ENCODE data around the gene DBP. TPM values are rescaled to one million over a fixed set of nuclear protein-coding genes. Genes with fewer than 3 reads are reported as not detected.

The DBP gene
- total and polyA plus RNA-seq, 2 of the 13 experiments (the other 11 are each of a cell fraction or from before 2014, with no cell fraction given) = 1.7 to 5.8 TPM

- TF ChIP-seq ZNF616 (CRISPR knock-in tag; IDR thresholded peaks at IDR 0.05; ENCODE audit: low read depth) = no peak
- TF ChIP-seq GATAD2A (CRISPR knock-in tag; IDR thresholded peaks at IDR 0.05) = no peak
These were observed 34.3 kb upstream of the DBP start (continued) for GRCh38 chr19:48671446-48671995.

GRCh38 chr19:48670699-48671445, 33.7 kb upstream of the DBP start:
- POLR2A ChIA-PET = no interaction called here
- intact Hi-C loops (cut with micrococcal nuclease; ENCODE audit: unreplicated experiment) = no loop called here
- DNase-seq (ENCODE audit: low spot score) (no peak), ATAC-seq (peak; percentile 37), FAIRE-seq (no peak)
- no peaks in the 10 kb centered on the region for H4K20me1 ChIP-seq (ENCODE audit: insufficient read depth, low read length)
- 18% methylated on average over 13 of the region's 21 CpGs for WGBS (ENCODE audit: low lambda C conversion rate)
- no peaks in the 10 kb centered on the region for H3K36me3 ChIP-seq (replicated peaks in 1 of 2; ENCODE audit: control insufficient read depth in 1 of 2, insufficient read depth in 2 of 2, low read length in 2 of 2)
- CTCF ChIA-PET (ENCODE audit: low intra/inter-chr PET ratio, low total read pairs) = no interaction called here
- no peak overlapping the region for H3K9ac ChIP-seq (ENCODE audit: insufficient read depth, low read depth, low read length)
- in situ Hi-C loops (cut with HindIII; ENCODE audit: extremely low pct_ligation_motif_present, low pct_unique_long_range_greater_than_20kb) = loop anchor here (10.0 kb wide), 2 partner anchors 114 to 164 kb away; partner anchors contain the start of gene HSD17B14
- peaks cover 4 to 24% of the 10 kb centered on the region in 2 experiments; a peak in 4 of 5 replicates for H3K27me3 ChIP-seq (ENCODE audit: control insufficient read depth in 1 of 2, insufficient read depth in 2 of 2, low read length in 2 of 2)
- peaks cover 15% of the 10 kb centered on the region for H3K4me1 ChIP-seq (ENCODE audit: insufficient read depth, low read length)
- no peaks in the 10 kb centered on the region for H3K79me2 ChIP-seq (ENCODE audit: insufficient read depth, low read length)
- H2AFZ ChIP-seq (ENCODE audit: low read length) = no peak overlapping the region
- H3K27ac ChIP-seq (ENCODE audit: extremely low read length, insufficient read depth, low read length) = no peak overlapping the region
- no peaks in the 10 kb centered on the region for H3K9me3 ChIP-seq (ENCODE audit: low read length)
- BruUV-seq (replicated peaks) = no TSS peak
- H3K4me3 ChIP-seq (replicated peaks in 1 of 3; ENCODE audit: insufficient read depth in 1 of 3, low read depth in 2 of 3, low read length in 3 of 3) = peak overlapping the region in 1 of 3 experiments; percentile 44; a peak in 1 of 6 replicates
- H3K4me2 ChIP-seq (ENCODE audit: low read depth, low read length) = peak overlapping the region; percentile 57; the same call in 1 of the 2 replicates
- TF ChIP-seq KDM1A (CRISPR knock-in tag; IDR thresholded peaks at IDR 0.05) = no peak
- peak; percentile 54; the same call in 1 of the 2 replicates for TF ChIP-seq MTA1 (CRISPR knock-in tag; IDR thresholded peaks at IDR 0.05; ENCODE audit: borderline replicate concordance)
- 0 out of 2 replicates have a peak, but pooled peaks have one; percentile 9 for TF ChIP-seq POGZ (CRISPR knock-in tag; IDR thresholded peaks at IDR 0.05)
- TF ChIP-seq ASH2L (IDR thresholded peaks at IDR 0.05; ENCODE audit: insufficient read length, low read depth, low read length) = no peak
- TF ChIP-seq NR2C2 (CRISPR knock-in tag; IDR thresholded peaks at IDR 0.05; ENCODE audit: borderline replicate concordance) = peak; percentile 67
- TF ChIP-seq RXRA (CRISPR knock-in tag; IDR thresholded peaks at IDR 0.05) = 0 out of 2 replicates have a peak, but pooled peaks have one; percentile 16
- peak; percentile 20; the same call in 1 of the 2 replicates for TF ChIP-seq NR2F6 (IDR thresholded peaks at IDR 0.05)
- peak; percentile 39; the same call in 1 of the 2 replicates for TF ChIP-seq NR2F6 (CRISPR knock-in tag; IDR thresholded peaks at IDR 0.05)
- peak; percentile 66; the same call in 1 of the 2 replicates for TF ChIP-seq ZNF782 (CRISPR knock-in tag; IDR thresholded peaks at IDR 0.05; ENCODE audit: borderline replicate concordance)
- peak; percentile 44 for TF ChIP-seq ZNF687 (CRISPR knock-in tag; IDR thresholded peaks at IDR 0.05)
- no peak for TF ChIP-seq STAT6 (CRISPR knock-in tag; IDR thresholded peaks at IDR 0.05; ENCODE audit: borderline replicate concordance)

Data from HepG2 (cell line).